ENCODE measurements around the gene NFKBIL1.

Gene NFKBIL1

DNA sequence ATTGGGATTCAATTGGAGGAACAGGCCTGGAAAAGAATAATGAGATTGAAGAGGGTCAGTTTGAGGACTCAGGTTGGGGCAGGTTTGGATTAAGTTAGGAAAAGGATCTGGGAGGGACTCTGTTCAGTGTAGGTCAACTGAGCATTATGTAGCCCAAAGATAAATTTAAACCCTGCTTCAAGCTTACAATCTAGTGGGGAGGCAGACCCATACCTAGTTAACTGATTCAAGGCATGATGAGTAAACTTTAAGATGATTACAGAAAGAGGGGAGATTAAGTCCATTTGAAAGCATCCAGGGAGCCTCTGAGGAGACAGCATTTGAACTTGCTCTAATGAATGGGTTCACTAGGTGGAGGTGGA, 13.3 kb downstream of the NFKBIL1 start:
- DNase-seq, result no peak

DNA sequence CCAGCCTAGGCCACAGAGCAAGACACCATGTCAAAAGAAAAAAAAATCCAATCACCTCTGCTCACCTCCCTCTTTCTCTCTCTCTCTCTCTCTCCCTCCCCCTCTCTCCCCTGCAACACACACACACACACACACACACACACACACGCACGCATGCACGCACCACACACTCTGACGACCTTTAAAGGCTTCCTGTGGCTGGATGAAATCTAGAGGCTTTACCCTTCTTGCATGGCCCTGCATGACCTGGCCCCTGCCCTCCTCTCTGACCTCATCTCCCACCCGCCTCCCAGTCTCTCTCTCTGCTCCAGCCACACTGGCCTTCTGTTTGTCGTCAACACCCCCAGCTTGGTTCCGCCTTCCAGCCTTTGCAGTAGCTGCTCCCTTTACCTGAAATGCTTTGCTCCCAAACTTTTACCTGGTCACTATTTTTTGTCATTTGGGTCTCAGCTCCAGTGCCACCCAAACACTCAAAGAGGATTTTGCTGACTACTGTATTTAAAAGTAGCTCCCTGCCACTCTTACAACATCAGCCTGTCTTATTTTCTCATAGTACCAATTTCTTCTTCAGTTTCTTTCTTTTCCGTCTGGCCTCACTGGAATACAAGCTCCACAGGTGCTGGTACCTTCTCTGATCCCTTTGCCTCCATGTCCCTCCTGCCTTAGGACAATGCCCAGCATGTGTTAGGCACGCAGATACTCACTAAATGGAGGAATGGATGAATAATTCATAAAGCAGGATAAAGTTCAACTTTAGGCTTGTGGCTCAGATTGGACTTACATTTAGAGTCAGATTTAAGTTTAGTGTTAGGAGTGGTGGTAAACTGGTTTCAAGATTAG, 20.3 kb downstream of the NFKBIL1 start:
- DNase-seq, result no peak

DNA sequence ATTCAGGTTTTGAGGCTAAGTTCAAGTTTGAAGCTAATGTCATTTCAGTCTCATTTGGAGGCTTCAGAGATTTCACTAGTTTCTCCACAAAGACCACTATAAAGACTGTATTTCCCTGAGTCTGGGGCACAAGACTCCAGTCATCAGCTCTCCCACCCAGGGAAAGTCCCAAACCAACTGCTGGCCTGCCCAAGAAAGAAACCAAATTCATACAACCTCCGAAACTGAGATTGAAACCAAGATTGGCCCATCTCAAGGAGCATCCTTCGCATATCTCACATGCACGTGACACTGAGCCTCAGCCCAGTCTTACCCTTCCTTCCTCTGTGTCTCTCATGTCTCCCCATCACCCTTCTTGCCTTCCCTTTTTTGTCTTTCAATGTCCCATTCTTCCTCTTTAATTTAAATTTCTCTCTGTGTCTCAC, 21.1 kb downstream of the NFKBIL1 start:
- DNase-seq, result no peak

DNA sequence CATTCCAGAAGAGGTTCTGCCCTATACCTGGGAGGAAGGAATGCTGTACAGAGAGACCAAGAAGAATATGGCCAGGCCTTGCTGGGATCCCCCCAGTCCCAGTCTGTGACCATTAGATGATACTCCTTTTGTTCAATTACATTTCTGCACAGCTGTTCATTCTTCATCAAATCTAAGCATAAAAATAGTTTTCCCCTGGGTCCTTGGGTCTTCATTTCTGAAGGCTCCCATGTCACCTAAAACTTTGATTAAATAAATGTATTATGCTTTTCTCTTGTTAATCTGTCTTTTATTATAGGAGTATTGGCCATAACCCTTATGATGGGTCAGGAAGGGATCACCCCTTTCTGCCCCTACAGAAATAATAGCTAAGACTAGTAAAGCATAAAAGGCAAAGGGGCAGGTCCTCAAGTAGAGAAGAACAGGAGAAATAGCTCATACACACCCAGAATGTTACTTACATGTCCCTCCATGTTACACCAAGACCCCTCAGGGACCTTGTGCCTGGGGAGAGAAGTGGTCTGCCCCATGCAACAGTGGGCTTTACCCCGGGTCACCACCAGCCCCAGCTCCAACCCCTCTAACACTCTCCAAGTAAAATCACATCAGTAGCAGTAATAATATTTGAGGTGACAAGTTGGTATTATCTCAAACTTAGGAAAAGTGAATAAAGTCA, 22.6 kb downstream of the NFKBIL1 start:
- DNase-seq, result no peak

DNA sequence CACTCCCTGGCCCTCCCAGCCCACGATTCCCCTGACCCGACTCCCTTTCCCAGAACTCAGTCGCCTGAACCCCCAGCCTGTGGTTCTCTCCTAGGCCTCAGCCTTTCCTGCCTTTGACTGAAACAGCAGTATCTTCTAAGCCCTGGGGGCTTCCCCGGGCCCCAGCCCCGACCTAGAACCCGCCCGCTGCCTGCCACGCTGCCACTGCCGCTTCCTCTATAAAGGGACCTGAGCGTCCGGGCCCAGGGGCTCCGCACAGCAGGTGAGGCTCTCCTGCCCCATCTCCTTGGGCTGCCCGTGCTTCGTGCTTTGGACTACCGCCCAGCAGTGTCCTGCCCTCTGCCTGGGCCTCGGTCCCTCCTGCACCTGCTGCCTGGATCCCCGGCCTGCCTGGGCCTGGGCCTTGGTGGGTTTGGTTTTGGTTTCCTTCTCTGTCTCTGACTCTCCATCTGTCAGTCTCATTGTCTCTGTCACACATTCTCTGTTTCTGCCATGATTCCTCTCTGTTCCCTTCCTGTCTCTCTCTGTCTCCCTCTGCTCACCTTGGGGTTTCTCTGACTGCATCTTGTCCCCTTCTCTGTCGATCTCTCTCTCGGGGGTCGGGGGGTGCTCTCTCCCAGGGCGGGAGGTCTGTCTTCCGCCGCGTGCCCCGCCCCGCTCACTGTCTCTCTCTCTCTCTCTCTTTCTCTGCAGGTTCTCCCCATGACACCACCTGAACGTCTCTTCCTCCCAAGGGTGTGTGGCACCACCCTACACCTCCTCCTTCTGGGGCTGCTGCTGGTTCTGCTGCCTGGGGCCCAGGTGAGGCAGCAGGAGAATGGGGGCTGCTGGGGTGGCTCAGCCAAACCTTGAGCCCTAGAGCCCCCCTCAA, 24.9 kb downstream of the NFKBIL1 start, which contains the start of gene LTA:
Gene LTA, plus strand, starts transcription at position 249 of the 871 bp plus-strand sequence. Its CDS starts 454 bp downstream, at position 703.
- no peak for DNase-seq

DNA sequence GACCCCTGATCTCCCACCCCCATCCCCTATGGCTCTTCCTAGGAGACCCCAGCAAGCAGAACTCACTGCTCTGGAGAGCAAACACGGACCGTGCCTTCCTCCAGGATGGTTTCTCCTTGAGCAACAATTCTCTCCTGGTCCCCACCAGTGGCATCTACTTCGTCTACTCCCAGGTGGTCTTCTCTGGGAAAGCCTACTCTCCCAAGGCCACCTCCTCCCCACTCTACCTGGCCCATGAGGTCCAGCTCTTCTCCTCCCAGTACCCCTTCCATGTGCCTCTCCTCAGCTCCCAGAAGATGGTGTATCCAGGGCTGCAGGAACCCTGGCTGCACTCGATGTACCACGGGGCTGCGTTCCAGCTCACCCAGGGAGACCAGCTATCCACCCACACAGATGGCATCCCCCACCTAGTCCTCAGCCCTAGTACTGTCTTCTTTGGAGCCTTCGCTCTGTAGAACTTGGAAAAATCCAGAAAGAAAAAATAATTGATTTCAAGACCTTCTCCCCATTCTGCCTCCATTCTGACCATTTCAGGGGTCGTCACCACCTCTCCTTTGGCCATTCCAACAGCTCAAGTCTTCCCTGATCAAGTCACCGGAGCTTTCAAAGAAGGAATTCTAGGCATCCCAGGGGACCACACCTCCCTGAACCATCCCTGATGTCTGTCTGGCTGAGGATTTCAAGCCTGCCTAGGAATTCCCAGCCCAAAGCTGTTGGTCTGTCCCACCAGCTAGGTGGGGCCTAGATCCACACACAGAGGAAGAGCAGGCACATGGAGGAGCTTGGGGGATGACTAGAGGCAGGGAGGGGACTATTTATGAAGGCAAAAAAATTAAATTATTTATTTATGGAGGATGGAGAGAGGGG, 26.1 kb downstream of the NFKBIL1 start:
- no peak for DNase-seq

DNA sequence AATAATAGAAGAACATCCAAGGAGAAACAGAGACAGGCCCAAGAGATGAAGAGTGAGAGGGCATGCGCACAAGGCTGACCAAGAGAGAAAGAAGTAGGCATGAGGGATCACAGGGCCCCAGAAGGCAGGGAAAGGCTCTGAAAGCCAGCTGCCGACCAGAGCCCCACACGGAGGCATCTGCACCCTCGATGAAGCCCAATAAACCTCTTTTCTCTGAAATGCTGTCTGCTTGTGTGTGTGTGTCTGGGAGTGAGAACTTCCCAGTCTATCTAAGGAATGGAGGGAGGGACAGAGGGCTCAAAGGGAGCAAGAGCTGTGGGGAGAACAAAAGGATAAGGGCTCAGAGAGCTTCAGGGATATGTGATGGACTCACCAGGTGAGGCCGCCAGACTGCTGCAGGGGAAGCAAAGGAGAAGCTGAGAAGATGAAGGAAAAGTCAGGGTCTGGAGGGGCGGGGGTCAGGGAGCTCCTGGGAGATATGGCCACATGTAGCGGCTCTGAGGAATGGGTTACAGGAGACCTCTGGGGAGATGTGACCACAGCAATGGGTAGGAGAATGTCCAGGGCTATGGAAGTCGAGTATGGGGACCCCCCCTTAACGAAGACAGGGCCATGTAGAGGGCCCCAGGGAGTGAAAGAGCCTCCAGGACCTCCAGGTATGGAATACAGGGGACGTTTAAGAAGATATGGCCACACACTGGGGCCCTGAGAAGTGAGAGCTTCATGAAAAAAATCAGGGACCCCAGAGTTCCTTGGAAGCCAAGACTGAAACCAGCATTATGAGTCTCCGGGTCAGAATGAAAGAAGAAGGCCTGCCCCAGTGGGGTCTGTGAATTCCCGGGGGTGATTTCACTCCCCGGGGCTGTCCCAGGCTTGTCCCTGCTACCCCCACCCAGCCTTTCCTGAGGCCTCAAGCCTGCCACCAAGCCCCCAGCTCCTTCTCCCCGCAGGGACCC, 27.0 kb downstream of the NFKBIL1 start:
- no peak for DNase-seq

DNA sequence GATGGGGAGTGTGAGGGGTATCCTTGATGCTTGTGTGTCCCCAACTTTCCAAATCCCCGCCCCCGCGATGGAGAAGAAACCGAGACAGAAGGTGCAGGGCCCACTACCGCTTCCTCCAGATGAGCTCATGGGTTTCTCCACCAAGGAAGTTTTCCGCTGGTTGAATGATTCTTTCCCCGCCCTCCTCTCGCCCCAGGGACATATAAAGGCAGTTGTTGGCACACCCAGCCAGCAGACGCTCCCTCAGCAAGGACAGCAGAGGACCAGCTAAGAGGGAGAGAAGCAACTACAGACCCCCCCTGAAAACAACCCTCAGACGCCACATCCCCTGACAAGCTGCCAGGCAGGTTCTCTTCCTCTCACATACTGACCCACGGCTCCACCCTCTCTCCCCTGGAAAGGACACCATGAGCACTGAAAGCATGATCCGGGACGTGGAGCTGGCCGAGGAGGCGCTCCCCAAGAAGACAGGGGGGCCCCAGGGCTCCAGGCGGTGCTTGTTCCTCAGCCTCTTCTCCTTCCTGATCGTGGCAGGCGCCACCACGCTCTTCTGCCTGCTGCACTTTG, 28.0 kb downstream of the NFKBIL1 start, which contains the start of gene TNF:
Gene TNF, plus strand, starts transcription at position 231 of the 567 bp plus-strand sequence. Its CDS starts 177 bp downstream, at position 408.
- DNase-seq, result no peak

DNA sequence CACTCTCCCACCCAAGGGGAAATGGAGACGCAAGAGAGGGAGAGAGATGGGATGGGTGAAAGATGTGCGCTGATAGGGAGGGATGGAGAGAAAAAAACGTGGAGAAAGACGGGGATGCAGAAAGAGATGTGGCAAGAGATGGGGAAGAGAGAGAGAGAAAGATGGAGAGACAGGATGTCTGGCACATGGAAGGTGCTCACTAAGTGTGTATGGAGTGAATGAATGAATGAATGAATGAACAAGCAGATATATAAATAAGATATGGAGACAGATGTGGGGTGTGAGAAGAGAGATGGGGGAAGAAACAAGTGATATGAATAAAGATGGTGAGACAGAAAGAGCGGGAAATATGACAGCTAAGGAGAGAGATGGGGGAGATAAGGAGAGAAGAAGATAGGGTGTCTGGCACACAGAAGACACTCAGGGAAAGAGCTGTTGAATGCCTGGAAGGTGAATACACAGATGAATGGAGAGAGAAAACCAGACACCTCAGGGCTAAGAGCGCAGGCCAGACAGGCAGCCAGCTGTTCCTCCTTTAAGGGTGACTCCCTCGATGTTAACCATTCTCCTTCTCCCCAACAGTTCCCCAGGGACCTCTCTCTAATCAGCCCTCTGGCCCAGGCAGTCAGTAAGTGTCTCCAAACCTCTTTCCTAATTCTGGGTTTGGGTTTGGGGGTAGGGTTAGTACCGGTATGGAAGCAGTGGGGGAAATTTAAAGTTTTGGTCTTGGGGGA, 28.7 kb downstream of the NFKBIL1 start:
- DNase-seq, result no peak

DNA sequence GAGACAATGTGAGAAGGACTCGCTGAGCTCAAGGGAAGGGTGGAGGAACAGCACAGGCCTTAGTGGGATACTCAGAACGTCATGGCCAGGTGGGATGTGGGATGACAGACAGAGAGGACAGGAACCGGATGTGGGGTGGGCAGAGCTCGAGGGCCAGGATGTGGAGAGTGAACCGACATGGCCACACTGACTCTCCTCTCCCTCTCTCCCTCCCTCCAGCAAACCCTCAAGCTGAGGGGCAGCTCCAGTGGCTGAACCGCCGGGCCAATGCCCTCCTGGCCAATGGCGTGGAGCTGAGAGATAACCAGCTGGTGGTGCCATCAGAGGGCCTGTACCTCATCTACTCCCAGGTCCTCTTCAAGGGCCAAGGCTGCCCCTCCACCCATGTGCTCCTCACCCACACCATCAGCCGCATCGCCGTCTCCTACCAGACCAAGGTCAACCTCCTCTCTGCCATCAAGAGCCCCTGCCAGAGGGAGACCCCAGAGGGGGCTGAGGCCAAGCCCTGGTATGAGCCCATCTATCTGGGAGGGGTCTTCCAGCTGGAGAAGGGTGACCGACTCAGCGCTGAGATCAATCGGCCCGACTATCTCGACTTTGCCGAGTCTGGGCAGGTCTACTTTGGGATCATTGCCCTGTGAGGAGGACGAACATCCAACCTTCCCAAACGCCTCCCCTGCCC, 29.6 kb downstream of the NFKBIL1 start:
- no peak for DNase-seq

DNA sequence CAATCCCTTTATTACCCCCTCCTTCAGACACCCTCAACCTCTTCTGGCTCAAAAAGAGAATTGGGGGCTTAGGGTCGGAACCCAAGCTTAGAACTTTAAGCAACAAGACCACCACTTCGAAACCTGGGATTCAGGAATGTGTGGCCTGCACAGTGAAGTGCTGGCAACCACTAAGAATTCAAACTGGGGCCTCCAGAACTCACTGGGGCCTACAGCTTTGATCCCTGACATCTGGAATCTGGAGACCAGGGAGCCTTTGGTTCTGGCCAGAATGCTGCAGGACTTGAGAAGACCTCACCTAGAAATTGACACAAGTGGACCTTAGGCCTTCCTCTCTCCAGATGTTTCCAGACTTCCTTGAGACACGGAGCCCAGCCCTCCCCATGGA, 30.2 kb downstream of the NFKBIL1 start:
- no peak for DNase-seq

DNA sequence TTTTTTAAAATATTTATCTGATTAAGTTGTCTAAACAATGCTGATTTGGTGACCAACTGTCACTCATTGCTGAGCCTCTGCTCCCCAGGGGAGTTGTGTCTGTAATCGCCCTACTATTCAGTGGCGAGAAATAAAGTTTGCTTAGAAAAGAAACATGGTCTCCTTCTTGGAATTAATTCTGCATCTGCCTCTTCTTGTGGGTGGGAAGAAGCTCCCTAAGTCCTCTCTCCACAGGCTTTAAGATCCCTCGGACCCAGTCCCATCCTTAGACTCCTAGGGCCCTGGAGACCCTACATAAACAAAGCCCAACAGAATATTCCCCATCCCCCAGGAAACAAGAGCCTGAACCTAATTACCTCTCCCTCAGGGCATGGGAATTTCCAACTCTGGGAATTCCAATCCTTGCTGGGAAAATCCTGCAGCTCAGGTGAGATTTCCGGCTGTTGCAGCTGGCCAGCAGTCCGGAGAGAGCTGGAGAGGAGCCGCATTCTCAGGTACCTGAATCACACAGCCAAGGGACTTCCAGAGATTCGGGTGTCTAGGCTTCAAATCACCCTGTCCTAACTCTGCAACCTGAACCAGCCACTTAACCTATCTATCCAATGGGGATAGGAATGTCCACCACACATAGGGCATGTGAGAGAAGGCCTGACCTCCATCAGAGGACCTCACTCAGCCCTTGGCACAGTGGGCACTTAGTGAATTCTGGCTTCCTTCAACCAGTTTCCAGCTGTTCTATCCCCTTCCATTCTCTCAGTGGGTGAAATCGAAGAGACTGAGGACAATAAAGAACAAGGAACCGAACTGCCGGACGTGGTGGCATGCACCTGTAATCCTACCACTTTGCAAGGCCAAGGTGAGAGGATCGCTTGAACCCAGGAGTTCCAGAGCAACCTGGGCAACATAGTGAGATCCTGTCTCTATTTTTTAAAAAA, 31.0 kb downstream of the NFKBIL1 start:
- no peak for DNase-seq

DNA sequence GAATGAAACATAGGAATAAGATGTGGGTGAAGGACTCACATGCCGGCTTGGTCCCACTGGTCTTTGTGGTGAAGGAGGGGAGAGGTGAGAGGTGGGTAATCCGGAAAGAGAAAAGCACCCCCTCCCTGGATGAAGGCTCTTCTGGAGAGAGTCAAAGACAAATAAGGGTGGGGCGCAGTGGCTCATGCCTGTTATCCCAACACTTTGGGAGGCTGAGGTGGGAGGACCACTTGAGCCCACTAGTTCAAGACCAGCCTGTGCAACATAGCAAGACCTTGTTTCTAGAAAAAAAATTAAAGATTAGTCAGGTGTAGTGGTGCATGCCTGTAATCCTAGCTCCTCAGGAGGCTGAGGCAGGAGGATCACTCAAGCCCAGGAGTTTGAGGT, 31.7 kb downstream of the NFKBIL1 start:
- DNase-seq, result no peak

DNA sequence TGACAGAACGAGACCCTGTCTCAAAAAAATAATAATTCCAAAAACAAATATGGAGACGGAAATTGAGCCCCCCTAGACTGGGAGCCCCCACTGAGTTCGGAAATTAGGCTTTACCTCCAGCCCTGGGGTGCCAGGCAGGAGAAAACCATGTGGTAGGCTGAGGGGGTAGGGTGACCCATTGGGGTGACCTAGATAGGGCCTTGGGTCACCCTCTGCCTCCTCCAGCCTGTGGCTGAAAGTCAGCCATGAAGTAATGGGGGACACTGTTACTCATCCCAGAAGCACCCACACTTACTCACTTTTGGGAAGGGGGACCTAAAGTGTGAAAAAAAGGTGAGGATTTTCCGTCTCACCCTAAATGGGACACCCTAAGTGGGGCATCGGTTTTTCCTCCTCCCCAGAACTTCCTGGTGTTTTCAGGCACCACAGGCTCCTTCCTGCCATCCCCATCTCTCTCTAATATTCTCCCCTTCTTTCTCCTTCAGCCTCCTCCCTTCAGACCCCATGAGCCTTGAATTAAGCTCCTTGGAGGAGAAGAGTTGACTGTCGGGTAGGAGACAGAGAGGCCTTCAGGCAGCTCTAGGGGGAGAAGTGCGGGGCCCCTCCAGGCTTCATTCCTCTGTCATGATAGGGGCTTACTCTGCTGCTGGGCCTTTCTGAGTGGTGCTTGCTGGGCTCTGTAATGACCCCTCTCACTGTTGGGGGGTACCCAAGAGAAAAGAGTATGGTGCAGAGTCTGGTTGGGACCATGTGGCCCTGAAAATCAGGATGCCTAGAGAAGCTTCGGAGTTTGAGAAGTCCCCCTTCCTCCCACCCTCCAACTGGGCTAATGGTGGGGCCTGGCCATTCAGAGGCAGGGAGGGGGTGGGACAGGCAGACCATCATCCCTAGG, 32.4 kb downstream of the NFKBIL1 start:
- DNase-seq, result no peak

DNA sequence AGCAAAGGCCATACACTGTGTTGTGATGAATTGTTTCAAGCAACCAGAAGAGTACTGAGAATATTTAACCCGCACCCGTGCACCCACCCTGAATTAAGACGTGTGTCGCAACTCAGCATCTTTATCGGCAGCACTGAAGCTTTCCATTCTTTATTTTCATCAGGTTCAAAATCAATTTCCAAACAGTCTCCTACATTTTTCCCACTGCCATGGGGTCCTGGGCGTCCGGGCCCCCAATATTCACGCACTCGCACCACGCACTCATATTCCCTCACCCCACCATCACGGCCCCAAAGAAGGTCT, 33.0 kb downstream of the NFKBIL1 start:
- DNase-seq, result no peak

DNA sequence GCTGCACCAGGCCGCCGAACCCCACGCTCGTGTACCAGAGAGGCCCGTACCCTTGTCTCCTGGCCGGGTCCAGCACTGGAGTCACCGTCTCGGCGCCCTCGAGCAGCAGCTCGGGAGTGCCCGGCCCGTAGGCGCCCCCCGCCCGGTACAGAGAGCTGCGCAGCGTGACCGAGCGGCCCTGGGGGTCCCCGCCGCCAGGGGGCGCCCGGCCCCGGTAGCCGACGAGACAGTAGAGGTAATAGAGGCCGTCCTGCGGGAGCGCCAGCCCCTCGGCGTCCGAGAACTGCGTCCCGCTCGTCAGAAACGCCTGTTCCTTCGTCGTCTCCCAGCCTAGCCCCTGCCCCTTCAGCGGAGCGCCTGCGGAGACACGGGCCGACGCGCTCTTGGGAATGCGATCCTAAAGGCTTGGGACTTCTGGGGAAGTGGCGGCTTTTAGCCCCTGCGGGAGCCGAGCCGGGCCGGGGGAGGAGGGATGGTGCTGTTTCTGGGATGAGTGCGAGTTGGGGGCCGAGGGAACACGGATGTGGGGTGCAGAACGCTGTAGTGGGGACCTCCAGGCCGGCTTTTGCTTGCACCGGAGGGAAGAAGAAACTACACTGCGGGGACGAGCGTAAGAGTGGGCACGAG, 33.5 kb downstream of the NFKBIL1 start:
- DNase-seq, result peak; percentile 61
